Esophagus squamous epithelium (tissue), 4 donors: Measurements from ENCODE around the gene LRRTM3.

Experiments used
- POLR2A ChIP-seq, 4 donors: fragments of 450-650 bp; IDR thresholded peaks; one replicate each; pipeline ENCODE4 v1.6.1; 2017; ENCODE audit warnings: antibody characterized with exemption in 4 of 4, mild to moderate bottlenecking in 4 of 4, moderate library complexity in 3 of 4
- TF ChIP-seq, protein P1 (sequence below), 6 experiments: fragments of 450-650 bp in 4 of 6; fragments of 200-600 bp in 2 of 6; sonication (generic) in 2 of 6; IDR thresholded peaks; one replicate each; pipeline ENCODE4 v1.5.1; 2016 to 2019; ENCODE audit warnings: antibody characterized with exemption in 6 of 6, mild to moderate bottlenecking in 4 of 6, moderate library complexity in 4 of 6

DNA sequence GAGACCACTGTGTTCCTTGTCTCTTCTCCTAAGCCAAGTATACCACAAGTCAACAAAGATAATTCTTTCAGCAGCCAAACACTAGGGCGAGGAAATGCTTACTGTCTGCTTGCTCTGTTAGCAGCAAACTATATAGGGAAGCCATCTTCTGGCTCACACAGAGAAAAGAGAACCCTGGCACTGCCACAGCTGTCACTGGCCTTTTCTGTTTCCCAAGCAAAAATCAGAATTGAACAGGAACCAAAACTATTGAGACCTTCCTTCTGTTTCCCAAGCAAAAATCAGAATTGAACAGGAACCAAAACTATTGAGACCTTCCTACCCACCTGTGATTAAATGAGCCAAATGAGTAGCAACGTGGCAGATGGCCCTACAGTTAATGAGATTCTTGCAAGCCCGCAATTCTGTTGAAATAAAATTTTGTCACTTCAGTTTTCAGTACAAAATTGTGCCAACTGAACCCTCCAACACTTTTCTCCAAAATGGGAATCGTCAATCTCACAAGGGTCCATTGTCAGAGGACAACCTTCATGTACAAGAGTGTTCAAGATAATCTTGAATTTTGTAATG is 54.5 kb downstream of the LRRTM3 start:
- TF ChIP-seq, protein P1, sequence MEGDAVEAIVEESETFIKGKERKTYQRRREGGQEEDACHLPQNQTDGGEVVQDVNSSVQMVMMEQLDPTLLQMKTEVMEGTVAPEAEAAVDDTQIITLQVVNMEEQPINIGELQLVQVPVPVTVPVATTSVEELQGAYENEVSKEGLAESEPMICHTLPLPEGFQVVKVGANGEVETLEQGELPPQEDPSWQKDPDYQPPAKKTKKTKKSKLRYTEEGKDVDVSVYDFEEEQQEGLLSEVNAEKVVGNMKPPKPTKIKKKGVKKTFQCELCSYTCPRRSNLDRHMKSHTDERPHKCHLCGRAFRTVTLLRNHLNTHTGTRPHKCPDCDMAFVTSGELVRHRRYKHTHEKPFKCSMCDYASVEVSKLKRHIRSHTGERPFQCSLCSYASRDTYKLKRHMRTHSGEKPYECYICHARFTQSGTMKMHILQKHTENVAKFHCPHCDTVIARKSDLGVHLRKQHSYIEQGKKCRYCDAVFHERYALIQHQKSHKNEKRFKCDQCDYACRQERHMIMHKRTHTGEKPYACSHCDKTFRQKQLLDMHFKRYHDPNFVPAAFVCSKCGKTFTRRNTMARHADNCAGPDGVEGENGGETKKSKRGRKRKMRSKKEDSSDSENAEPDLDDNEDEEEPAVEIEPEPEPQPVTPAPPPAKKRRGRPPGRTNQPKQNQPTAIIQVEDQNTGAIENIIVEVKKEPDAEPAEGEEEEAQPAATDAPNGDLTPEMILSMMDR (IDR thresholded peaks at IDR 0.05): no peak
- no peak for TF ChIP-seq POLR2A (IDR thresholded peaks at IDR 0.05)
